ENCODE data around the gene EPHB2.
A peak's percentile ranks its signal among the peaks of the same experiment; 100 is the strongest.

The EPHB2 gene

GRCh38 chr1:22865736-22866135, 155.1 kb downstream of the EPHB2 start:
- no peak for TF ChIP-seq CTCF (IDR thresholded peaks at IDR 0.05; ENCODE audit: low read depth, low read length)
- TF ChIP-seq MAX (IDR thresholded peaks at IDR 0.05; ENCODE audit: low read depth, low read length), result no peak
- no peak for TF ChIP-seq POLR2A (IDR thresholded peaks at IDR 0.05; ENCODE audit: extremely low read depth, insufficient read length)
- TF ChIP-seq MYC (IDR thresholded peaks at IDR 0.05; ENCODE audit: low read depth, low read length), result no peak
- no peak for DNase-seq (ENCODE audit: low read depth)
- no peak overlapping the region for H3K4me3 ChIP-seq (ENCODE audit: low read depth, low read length)

- DNase-seq (ENCODE audit: low read depth), result no peak
- TF ChIP-seq MAX (IDR thresholded peaks at IDR 0.05; ENCODE audit: low read depth, low read length) (no peak), POLR2A (IDR thresholded peaks at IDR 0.05; ENCODE audit: extremely low read depth, insufficient read length) (no peak), CTCF (IDR thresholded peaks at IDR 0.05; ENCODE audit: low read depth, low read length) (no peak), MYC (IDR thresholded peaks at IDR 0.05; ENCODE audit: low read depth, low read length) (no peak)
- no peak overlapping the region for H3K4me3 ChIP-seq (ENCODE audit: low read depth, low read length)
Measured at GRCh38 chr1:22866868-22867267, 156.2 kb downstream of the EPHB2 start.

GRCh38 chr1:22868331-22868730, 157.7 kb downstream of the EPHB2 start:
- TF ChIP-seq CTCF (IDR thresholded peaks at IDR 0.05; ENCODE audit: low read depth, low read length), result no peak
- no peak for TF ChIP-seq POLR2A (IDR thresholded peaks at IDR 0.05; ENCODE audit: extremely low read depth, insufficient read length)
- no peak for TF ChIP-seq MYC (IDR thresholded peaks at IDR 0.05; ENCODE audit: low read depth, low read length)
- no peak for TF ChIP-seq MAX (IDR thresholded peaks at IDR 0.05; ENCODE audit: low read depth, low read length)
- DNase-seq (ENCODE audit: low read depth), result no peak
- no peak overlapping the region for H3K4me3 ChIP-seq (ENCODE audit: low read depth, low read length)

GRCh38 chr1:22869325-22869724, 158.7 kb downstream of the EPHB2 start:
- TF ChIP-seq POLR2A (IDR thresholded peaks at IDR 0.05; ENCODE audit: extremely low read depth, insufficient read length), result no peak
- TF ChIP-seq MYC (IDR thresholded peaks at IDR 0.05; ENCODE audit: low read depth, low read length), result no peak
- TF ChIP-seq MAX (IDR thresholded peaks at IDR 0.05; ENCODE audit: low read depth, low read length), result no peak
- DNase-seq (ENCODE audit: low read depth), result no peak
- no peak overlapping the region for H3K4me3 ChIP-seq (ENCODE audit: low read depth, low read length)

- H3K4me3 ChIP-seq (ENCODE audit: low read depth, low read length), result no peak overlapping the region
- TF ChIP-seq POLR2A (IDR thresholded peaks at IDR 0.05; ENCODE audit: extremely low read depth, insufficient read length) (no peak), MYC (IDR thresholded peaks at IDR 0.05; ENCODE audit: low read depth, low read length) (no peak), CTCF (IDR thresholded peaks at IDR 0.05; ENCODE audit: low read depth, low read length) (no peak), MAX (IDR thresholded peaks at IDR 0.05; ENCODE audit: low read depth, low read length) (no peak)
- no peak for DNase-seq (ENCODE audit: low read depth)
Measured at GRCh38 chr1:22870201-22870871, 159.7 kb downstream of the EPHB2 start.

GRCh38 chr1:22872981-22873664, 162.5 kb downstream of the EPHB2 start:
- TF ChIP-seq CTCF (IDR thresholded peaks at IDR 0.05; ENCODE audit: low read depth, low read length) (no peak), MAX (IDR thresholded peaks at IDR 0.05; ENCODE audit: low read depth, low read length) (peak; percentile 45; the same call in 1 of the 2 replicates)
- DNase-seq (ENCODE audit: low read depth), result peak; percentile 36
- no peak overlapping the region for H3K4me3 ChIP-seq (ENCODE audit: low read depth, low read length)
